Suprapubic skin (tissue), 4 donors: ENCODE measurements around the gene NUDT1. TPM values are rescaled to one million over a fixed set of nuclear protein-coding genes. Genes with fewer than 3 reads are reported as not detected.

Experiments used
- DNase-seq, 2 donors: peaks; one replicate each; pipeline ENCODE4 v3.0.0-alpha.2; 2019; ENCODE audit warnings: low spot score in 2 of 2
- H3K27ac ChIP-seq: fragments of 200-600 bp; sonication (generic); one replicate; pipeline ENCODE4 v1.5.1; 2019
- H3K27me3 ChIP-seq: fragments of 200-600 bp; sonication (generic); one replicate; pipeline ENCODE4 v1.5.1; 2019
- H3K36me3 ChIP-seq: fragments of 200-600 bp; sonication (generic); one replicate; pipeline ENCODE4 v1.5.1; 2019
- H3K4me1 ChIP-seq: fragments of 200-600 bp; sonication (generic); one replicate; pipeline ENCODE4 v1.5.1; 2019
- H3K4me3 ChIP-seq: fragments of 200-600 bp; sonication (generic); one replicate; pipeline ENCODE4 v1.5.1; 2019; ENCODE audit warnings: mild to moderate bottlenecking
- H3K9me3 ChIP-seq: fragments of 200-600 bp; sonication (generic); one replicate; pipeline ENCODE4 v1.5.1; 2019
- CTCF ChIP-seq, 2 donors: fragments of 200-600 bp in 1 of 2; fragments of 450-650 bp in 1 of 2; sonication (generic) in 1 of 2; IDR thresholded peaks; one replicate each; pipeline ENCODE4 v1.5.1; 2016 to 2019; ENCODE audit warnings: antibody characterized with exemption in 2 of 2, mild to moderate bottlenecking in 1 of 2, moderate library complexity in 1 of 2
- EP300 ChIP-seq: sonication (generic); formaldehyde crosslinking; IDR thresholded peaks from one replicate; pipeline ENCODE4 v1.6.1; 2017; ENCODE audit warnings: antibody characterized with exemption
- POLR2A ChIP-seq, 2 donors: fragments of 450-650 bp; IDR thresholded peaks; one replicate each; pipeline ENCODE4 v1.6.1; 2017; ENCODE audit warnings: antibody characterized with exemption in 2 of 2, mild to moderate bottlenecking in 2 of 2, moderate library complexity in 2 of 2
- POLR2AphosphoS5 ChIP-seq, 3 donors: sonication (generic); formaldehyde crosslinking; IDR thresholded peaks; one replicate each; pipeline ENCODE4 v1.6.1; 2017; ENCODE audit warnings: antibody characterized with exemption in 3 of 3
- WGBS: methylation state at CpG from one replicate; pipeline ENCODE4 v1.1.5; 2018; 5-methylcytosine and 5-hydroxymethylcytosine counted together
- total RNA-seq, 4 donors: library from RNA; depleted of rRNA; stranded (reverse); fragments of >200 nt; gene quantifications; one replicate each; pipeline ENCODE4 v1.1.0, GENCODE V29; 2016

Gene NUDT1
- total RNA-seq, 4 donors from 2014 or later: 24.1 to 39.4 (median 28.3) TPM

DNA sequence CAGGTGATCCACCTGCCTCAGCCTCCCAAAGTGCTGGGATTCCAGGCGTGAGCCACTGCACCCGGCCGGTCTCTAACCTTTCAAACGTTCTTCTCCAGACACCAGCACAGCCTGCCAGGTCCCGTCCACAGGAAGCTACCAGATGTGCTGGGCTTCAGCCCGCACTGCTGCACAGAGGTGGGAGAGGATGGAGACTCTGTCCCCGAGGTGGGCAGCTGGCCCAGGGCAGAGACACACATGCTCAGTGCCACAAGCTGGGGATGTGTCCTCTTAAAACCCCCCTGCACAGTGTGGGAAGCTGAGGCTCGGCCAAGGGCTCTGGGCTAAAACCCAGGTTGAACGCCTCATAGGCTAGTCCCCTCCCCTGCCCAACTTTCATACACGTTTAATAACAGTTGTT is 9.4 kb downstream of the NUDT1 start:
- Histone ChIP-seq H3K36me3 (peaks cover 36% of the 10 kb centered on the region), H3K27me3 (no peaks in the 10 kb centered on the region), H3K9me3 (no peaks in the 10 kb centered on the region), H3K4me1 (peaks cover 16% of the 10 kb centered on the region), H3K4me3 (no peak overlapping the region), H3K27ac (no peak overlapping the region)
- TF ChIP-seq CTCF (IDR thresholded peaks at IDR 0.05) (no peak), EP300 (no peak), POLR2A (IDR thresholded peaks at IDR 0.05) (no peak)
- WGBS: 77% methylated on average over 7 of the region's 10 CpGs
- DNase-seq: no peak

DNA sequence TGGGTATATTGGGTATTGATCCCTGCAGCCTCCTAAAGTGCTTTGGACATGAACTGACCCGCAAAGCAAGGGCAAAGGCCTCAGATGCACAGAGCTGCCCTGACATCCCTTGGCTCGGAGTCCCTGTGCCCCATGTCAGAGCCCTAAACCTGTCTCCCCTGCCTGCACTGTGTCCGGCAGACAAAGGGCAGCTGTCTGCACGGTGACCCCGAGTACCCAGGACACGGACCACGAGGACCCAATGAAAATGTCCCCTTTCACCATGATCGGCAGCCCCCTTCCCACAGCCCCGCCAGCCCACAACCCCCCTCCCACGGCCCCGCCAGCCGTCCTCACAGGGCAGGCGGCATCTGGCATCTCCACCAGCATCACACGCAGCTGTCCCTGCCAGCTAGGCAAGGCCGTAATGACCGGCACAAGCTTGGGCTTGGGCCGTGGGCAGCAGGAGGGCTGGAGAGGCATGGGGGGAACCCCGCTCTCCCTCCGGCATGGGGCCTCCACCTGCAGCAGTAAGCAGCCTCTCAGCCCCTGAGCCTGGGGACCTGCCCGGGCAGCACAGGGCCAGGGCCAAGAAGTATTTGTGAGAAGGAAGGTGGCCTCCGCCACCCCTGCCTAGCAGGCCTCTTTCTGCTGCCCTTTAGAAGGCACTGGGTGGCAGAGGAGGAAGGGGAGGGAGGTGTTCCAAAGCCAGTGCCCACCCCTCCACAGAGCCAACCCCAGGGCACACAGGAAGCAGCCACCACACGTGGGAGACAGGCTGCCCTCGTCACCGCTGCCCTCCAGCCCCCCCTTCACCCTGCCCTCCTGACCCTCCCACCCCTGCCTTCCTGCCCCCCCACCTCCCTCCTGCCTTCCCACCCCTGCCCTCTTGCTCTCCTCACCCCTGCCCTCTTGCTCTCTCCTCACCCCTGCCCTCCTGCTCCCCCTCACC is 10.1 kb downstream of the NUDT1 start:
- Histone ChIP-seq H3K4me1 (peaks cover 16% of the 10 kb centered on the region), H3K27ac (no peak overlapping the region), H3K9me3 (no peaks in the 10 kb centered on the region), H3K4me3 (no peak overlapping the region), H3K36me3 (peaks cover 43% of the 10 kb centered on the region), H3K27me3 (no peaks in the 10 kb centered on the region)
- TF ChIP-seq EP300: no peak
- no peak for TF ChIP-seq POLR2A (IDR thresholded peaks at IDR 0.05)
- TF ChIP-seq POLR2AphosphoS5 (IDR thresholded peaks at IDR 0.05): no peak
- TF ChIP-seq CTCF (IDR thresholded peaks at IDR 0.05): no peak
- WGBS: no CpG with 5 or more reads among the region's 24 CpGs
- no peak for DNase-seq

GRCh38 chr7:2253021-2253420 is 11.0 kb downstream of the NUDT1 start:
- Histone ChIP-seq H3K36me3 (peaks cover 50% of the 10 kb centered on the region), H3K9me3 (no peaks in the 10 kb centered on the region), H3K4me3 (no peak overlapping the region), H3K27ac (no peak overlapping the region), H3K4me1 (peaks cover 16% of the 10 kb centered on the region), H3K27me3 (no peaks in the 10 kb centered on the region)
- no peak for DNase-seq
- WGBS: 98% methylated on average over 4 of the region's 9 CpGs
- TF ChIP-seq EP300 (no peak), POLR2A (IDR thresholded peaks at IDR 0.05) (no peak), POLR2AphosphoS5 (IDR thresholded peaks at IDR 0.05) (no peak), CTCF (IDR thresholded peaks at IDR 0.05) (no peak)

DNA sequence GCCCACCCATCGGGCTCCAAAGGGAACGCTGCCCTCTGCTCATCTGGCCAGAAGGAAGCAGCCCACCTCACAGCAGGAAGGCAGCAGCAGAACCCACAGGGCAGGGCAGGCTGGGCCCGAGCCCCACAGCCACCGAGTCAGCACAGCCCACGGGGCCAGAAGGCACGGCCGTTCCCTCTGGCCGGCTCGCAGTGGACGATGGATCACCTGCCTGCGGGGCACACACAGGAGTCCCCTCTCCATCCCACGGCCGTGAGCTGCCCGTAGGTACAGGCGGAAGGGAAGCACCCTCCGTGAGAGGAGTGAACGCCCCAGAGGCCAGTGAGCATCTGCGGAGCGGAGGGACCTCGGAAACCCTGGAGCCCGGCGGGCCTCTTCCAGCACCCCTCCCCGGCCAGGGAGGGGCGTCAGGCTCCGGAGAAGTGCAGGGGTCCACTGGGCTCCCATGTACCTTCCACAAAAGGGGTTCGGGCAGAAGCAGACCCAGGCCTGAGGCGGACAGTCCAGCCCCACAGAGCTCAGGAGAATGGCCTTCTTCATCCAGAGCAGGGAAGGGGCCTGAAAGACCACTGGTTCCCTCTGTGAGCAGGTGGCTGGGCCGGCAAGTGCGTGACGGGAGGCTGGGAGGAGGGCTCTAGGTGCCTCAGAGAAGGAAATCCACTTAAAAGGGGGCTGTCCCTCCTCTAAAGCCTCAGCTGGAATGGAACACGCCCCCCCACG is 11.7 kb downstream of the NUDT1 start:
- H3K9me3 ChIP-seq: no peaks in the 10 kb centered on the region
- DNase-seq: no peak
- 93% methylated on average over 16 of the region's 32 CpGs for WGBS
- H3K4me3 ChIP-seq: no peak overlapping the region
- H3K4me1 ChIP-seq: peaks cover 14% of the 10 kb centered on the region
- no peaks in the 10 kb centered on the region for H3K27me3 ChIP-seq
- no peak overlapping the region for H3K27ac ChIP-seq
- peaks cover 56% of the 10 kb centered on the region for H3K36me3 ChIP-seq
- no peak for TF ChIP-seq POLR2AphosphoS5 (IDR thresholded peaks at IDR 0.05)

DNA sequence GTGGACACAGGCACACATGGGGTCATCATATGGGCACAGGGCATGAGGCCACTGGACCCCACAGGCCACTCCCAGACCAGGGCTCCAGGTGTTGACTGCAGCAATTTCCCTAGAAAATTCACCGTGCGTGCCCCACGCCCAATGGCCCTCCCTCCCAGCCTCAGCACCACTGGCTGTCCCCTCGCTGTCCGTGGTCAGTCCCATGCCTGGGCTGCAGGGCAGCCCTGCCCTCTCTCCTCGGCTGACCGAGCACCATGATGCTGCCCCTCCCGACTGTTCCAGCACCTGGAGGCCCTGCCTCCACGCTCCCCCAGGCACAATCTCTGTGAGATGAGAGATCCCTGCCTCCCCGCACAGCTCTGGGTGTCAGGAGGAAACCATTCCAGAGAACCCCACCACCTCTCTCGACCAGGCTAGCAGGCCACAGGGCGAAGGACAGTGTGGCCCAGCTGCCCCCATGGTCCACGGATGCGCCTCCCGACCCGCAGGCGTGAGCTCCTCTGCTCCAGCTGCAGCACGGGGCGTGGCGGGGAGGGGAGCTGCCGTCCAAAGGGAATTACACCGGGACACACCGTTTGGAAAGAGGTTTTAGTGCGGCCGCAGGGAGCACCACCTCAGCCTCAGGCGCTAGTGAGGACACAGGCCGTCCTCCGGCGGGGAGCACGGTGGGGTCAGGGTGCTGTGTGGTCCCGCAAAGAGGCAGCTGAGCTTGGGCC is 12.6 kb downstream of the NUDT1 start:
- TF ChIP-seq POLR2AphosphoS5 (IDR thresholded peaks at IDR 0.05): no peak
- no peaks in the 10 kb centered on the region for H3K9me3 ChIP-seq
- no peaks in the 10 kb centered on the region for H3K27me3 ChIP-seq
- H3K4me1 ChIP-seq: peaks cover 5% of the 10 kb centered on the region
- DNase-seq: no peak
- no peak overlapping the region for H3K4me3 ChIP-seq
- 100% methylated on average over 1 of the region's 31 CpGs for WGBS
- no peak overlapping the region for H3K27ac ChIP-seq
- H3K36me3 ChIP-seq: peaks cover 65% of the 10 kb centered on the region
